Stimulated activated CD8-positive, alpha-beta memory T cell treated with anti-CD3 and anti-CD28 coated beads, Interleukin-12 subunit alpha, Interleukin-12 subunit beta, amount 100 ng/mL, for 4 hours (primary cell): ENCODE data around the gene WARS2.

Source experiments
- DNase-seq: peaks from one replicate; pipeline ENCODE4 v3.0.0-alpha.2; 2020; ENCODE audit warnings: low read depth

Gene WARS2

DNA sequence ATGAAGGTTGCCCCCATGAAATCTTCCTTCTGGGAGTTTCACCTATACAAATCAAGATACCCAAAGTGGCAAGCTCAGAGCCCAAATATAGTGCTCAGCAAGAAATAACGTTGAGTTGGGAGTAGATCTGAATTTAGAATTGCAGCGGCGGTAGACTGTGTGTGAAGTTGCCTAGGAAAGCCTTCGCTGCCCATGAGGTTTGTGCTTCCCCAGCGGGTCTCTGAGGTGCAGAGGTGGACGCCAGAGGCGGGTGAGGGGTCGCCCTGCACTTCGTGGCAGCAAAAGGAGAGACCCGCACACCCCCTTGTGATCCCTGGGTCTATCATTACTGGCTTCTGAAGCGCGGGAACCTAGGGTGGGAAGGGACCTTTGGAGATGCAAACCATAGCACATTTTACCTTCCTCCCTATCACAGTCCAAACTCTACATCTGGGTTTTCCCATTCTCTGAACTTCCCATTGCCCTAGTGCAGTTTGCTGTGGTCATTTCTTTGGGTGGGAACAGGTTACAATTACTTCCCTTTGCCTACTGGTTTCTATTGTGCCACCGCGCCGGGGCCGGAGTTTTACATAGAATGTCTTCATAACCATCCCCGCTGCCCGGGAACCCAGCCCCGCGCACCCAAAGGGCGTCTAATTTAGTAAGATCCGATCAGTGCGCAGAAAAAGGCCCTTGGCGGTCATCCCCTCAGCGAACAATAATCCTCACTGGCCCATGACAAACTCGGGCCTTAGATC, 157.5 kb downstream of the WARS2 start:
- no peak for DNase-seq

DNA sequence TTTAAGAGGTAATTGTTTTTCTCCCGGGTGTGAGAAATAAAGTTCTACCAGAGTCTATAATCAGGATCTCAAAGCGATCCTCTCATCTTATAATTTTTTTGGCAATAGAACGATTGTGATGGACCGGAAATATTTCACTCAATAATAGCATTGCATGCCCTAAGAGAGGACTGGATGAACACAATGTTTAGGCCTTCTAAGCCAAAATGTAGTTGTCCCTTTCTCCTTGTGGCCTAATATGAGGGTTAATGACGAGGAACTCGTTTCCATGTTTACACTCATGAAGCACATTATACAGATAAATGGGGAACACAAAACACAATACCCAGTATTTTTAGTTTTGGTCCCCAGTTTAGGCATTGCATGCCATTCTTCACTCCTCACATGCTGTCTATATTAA, 158.2 kb downstream of the WARS2 start:
- no peak for DNase-seq

DNA sequence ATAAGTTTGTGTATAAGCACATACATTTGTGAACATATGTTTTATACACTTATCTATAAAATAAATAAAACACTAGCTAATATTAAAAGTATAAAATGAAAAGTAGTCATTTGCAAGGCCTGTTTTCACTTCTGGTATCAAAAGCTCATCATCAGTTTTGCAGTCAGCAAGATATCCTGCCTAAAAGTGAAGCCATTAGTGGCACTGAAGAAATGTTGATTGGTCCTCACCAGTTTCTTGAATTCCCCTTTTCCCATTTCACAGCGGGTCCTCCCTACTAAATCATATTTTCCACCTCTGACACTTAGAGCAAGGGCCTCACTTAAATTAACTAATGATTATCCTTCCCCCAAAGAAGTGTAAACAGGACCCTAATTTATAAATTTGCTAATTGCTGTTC, 159.0 kb downstream of the WARS2 start:
- DNase-seq = no peak
